ENCODE results near the gene ATP5MG.

The ATP5MG gene

DNA sequence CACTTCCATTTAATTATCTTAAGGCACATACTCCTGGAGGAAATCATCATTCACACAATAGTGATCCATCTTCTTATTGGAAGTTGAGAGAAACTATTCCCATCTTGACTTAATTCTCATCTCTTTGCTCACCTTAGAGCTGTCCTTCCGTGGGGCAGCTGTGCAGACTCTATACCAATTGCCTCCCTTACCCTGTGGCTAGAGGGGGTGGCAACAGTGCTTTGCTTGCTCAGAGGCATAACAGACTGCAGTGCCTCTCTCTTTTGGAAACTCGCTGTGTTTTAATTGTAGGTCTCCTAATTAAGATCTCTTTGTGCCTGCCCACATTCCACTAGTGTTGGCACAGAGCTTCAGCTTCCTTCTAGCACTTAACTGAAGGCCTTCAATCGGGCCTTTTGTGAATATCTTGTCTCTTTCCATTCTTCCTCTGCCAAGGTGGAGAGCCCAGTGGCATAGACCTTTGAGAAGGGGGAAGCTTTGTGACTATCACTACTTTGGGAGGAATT is 40.4 kb downstream of the ATP5MG start:
- no peak for DNase-seq (ENCODE audit: low read depth in 2 of 2)

DNA sequence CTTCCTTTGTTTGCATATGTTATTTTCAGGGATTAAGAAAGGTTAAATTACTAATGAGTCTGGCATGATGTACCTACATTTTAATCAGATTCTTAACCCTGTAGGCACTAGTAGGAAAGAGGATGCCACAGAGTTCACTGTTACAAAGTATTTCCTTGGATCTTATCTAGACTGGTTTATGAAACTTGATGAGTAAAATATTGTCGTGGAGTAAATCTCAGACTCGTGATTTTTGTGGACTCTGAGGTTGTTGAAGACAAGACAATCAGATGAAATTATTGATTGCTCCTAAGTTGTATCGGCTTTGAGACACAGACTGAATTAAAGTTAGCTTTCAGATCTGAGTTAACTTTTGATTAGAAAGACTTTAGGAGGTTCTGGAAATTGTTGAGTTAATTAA is 40.9 kb downstream of the ATP5MG start:
- DNase-seq (ENCODE audit: low read depth in 2 of 2): no peak

DNA sequence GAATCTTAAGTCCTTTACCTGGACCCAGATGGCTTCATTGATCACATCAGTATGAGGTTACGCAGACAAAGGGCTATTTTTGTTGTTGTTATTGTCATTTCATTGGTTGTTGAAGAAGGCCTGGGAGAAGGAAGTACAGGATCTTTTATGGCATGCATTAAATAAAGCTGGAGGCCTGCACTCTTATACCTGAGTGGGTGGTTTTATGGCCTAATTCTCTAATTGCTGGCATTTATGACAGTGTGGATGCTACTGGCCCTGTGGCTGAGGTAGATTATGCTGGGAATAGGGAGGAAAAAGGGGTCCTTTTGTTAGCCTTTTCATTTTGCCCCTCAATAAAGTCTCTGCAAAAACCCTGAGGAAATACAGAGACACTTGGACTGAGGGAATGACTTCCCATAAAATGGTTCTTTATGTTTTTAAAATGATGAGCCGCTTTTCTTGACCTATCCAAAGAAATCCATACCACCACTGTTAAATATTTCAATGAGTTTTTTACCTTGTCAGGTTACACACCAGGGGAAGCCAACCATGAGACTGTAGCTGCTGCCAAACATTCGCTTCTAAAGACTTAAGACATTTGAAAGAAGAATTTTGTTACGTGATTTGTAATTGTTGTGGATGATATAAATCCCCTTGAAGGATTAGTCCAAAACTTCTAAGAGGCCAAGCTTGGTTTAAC is 41.6 kb downstream of the ATP5MG start:
- no peak for DNase-seq (ENCODE audit: low read depth in 2 of 2)

DNA sequence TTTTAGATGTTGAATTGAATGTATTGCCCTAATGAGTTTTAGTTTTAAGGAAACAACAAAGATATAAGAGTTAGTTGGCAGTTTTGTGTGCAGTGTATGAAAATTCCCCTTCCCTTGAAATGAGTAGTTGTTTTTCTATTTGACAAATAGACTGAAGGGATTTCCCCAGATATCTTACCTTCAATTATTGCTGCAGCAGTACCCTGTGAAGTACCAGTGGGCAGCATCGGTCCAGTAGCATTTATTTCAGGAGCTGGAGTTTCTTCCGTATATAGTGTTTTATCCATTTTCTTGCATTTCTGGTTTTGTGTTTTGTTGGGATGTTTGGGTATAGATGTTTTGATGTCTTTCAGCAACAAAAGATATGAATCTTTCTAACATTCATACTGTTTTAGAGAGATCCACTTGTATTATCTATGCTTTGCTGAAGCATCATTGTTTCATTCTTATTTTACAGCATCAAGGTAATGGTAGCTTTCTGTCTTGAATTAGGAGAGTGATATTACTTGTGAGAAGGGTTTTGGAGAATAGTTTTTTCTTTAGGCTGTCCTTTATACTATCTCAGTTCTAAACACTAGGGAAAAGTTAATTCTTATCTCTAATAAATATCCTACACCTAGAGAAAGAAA is 42.3 kb downstream of the ATP5MG start:
- no peak for DNase-seq (ENCODE audit: low read depth in 2 of 2)

DNA sequence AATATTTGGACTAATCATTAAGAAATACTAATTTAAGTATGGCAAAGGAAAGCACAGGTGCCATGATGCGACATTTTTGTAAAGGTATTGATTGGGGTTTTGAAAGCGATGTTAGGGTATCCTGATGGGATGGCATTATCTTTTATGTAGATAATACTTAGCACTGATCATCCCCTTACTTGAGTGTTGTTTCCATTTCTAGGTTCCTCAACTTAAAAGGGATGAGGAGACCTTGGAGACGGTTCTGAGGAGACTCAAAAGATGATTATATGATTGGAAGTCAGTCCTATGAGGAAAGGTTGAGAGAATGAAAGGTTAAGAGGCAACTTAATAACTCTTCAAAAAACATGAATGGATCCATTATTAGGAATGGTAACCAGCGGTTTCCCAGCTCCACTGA is 46.0 kb downstream of the ATP5MG start:
- no peak for DNase-seq (ENCODE audit: low read depth in 2 of 2)

DNA sequence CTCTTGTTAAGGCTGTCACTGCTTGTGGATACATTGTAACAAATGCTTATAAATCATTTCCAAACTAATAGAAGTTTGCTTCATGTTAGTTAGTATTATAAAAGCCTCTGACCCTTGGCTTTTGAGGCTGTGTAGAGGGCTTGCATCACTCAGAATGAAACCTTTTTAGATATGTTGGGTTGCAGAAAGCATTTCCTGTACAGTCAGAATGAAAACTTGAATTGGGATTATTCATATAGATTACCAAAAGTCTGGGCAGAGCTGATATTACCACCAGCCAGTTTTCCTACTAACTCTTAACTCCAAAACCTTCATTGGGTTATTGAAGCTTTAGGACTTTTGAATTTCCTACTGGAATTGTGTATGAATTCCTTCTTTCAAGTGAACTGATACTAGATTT is 46.9 kb downstream of the ATP5MG start:
- DNase-seq (ENCODE audit: low read depth in 2 of 2): no peak

DNA sequence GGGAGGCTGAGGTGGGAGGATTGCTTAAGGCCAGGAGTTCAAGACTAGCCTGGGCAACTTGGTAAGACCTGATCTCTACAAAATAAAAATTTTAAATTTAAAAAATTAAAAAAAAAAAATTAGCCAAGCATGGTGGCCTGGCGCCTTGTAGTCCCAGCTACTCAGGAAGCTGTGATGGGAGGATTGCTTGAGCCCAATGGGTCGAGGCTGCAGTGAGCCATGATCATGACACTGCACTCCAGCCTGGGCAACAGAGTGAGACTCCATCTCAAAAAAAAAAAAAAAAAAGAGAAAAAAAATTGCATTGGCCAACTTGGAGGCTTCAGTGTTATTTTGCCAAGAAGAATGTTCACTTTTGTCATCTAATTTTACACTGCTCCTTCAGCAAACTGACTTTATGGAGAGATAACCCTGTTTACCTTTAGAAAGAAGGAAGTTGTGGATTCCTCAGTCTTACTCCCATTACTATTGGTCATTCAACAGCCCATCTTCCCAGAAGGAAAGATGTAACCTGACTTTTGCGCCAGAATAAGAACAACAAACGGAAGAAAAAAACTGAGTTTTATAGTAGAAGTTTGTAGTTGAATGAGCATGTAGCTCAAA is 48.0 kb downstream of the ATP5MG start:
- no peak for DNase-seq (ENCODE audit: low read depth in 2 of 2)

DNA sequence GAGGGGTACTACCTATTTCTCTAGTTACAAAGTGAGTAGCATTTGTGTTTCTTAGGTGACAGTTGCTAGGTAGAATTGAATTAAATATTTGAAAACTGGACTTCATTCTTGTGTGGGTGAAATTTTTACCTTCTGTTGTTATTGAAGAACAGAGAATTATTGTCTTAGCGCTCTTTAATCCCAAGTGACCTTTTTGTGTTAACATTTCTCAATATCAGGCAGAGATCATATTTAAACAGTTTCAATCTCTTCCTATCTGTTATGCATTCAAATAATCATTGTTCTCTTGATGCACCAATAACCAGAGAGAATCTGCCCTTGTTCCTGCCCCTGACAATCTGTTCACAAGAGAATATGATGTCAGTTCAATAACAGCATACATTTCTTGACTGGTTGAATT is 49.0 kb downstream of the ATP5MG start:
- DNase-seq (ENCODE audit: low read depth in 2 of 2): no peak

All from stimulated activated CD8-positive, alpha-beta memory T cell treated with anti-CD3 and anti-CD28 coated beads, Interleukin-7, amount 100 ng/mL, for 4 hours (primary cell).